Effector memory CD8-positive, alpha-beta T cell (primary cell): ENCODE measurements around the gene NAPA.
A peak's percentile ranks its signal among the peaks of the same experiment; 100 is the strongest.

Experiments
- ATAC-seq: fragments of 150-1000 bp; cut with Tn5 transposase; replicated peaks from 2 replicates; pipeline ENCODE4 v1.10.0; 2021; ENCODE audit warnings: mild to moderate bottlenecking, moderate library complexity
- DNase-seq, 3 experiments: peaks; one replicate each; pipeline ENCODE4 v3.0.0; 2021
- H3K27ac Mint-ChIP-seq, 2 donors: one replicate each; pipeline ENCODE4 v1.8.0; 2022; ENCODE audit warnings: mild to moderate bottlenecking in 2 of 2, mixed read lengths in 2 of 2, moderate library complexity in 2 of 2
- H3K27me3 Mint-ChIP-seq, 2 donors: one replicate each; pipeline ENCODE4 v1.8.0; 2022; ENCODE audit warnings: mixed read lengths in 2 of 2
- H3K36me3 Mint-ChIP-seq: one replicate; pipeline ENCODE4 v1.8.0; 2022; ENCODE audit warnings: mild to moderate bottlenecking, moderate library complexity, mixed read lengths; ENCODE audit not compliant: insufficient read depth
- H3K4me1 Mint-ChIP-seq, 2 donors: one replicate each; pipeline ENCODE4 v1.8.0; 2022; ENCODE audit warnings: low read depth in 2 of 2, mixed read lengths in 2 of 2
- H3K4me3 Mint-ChIP-seq, 2 donors: one replicate each; pipeline ENCODE4 v1.8.0; 2022; ENCODE audit warnings: mild to moderate bottlenecking in 2 of 2, mixed read lengths in 2 of 2, moderate library complexity in 2 of 2
- H3K9me3 Mint-ChIP-seq, 2 donors: one replicate each; pipeline ENCODE4 v1.8.0; 2022; ENCODE audit warnings: mixed read lengths in 2 of 2

Gene NAPA

DNA sequence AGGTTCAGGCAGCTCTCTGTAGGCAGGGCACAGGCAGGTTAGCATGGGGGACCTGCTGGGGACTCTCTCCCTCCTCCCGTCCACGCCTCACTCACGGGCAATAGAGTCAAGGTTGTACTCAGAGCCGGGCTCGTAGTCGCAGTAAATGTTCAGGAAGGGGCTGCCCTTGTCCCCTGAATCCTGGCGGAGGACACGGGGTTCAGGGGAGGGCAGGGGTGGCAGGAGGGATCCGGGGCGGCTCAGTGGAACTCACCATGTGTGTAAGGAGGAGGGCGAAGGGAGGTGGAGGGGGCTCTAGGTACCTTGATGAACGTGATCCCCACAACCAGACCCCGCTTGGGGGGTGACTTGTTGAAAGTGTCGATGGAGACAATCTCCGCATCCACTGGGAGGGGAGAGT is 31.7 kb downstream of the NAPA start:
- H3K4me3 Mint-ChIP-seq: peak overlapping the region; percentile 95
- no peak for DNase-seq
- ATAC-seq: no peak
- peaks cover 14 to 22% of the 10 kb centered on the region in 2 donors for H3K4me1 Mint-ChIP-seq
- H3K36me3 Mint-ChIP-seq: peaks cover 42% of the 10 kb centered on the region
- H3K27ac Mint-ChIP-seq: peak overlapping the region; percentile 98 to 99
- H3K27me3 Mint-ChIP-seq: no peaks in the 10 kb centered on the region
- H3K9me3 Mint-ChIP-seq: no peaks in the 10 kb centered on the region

DNA sequence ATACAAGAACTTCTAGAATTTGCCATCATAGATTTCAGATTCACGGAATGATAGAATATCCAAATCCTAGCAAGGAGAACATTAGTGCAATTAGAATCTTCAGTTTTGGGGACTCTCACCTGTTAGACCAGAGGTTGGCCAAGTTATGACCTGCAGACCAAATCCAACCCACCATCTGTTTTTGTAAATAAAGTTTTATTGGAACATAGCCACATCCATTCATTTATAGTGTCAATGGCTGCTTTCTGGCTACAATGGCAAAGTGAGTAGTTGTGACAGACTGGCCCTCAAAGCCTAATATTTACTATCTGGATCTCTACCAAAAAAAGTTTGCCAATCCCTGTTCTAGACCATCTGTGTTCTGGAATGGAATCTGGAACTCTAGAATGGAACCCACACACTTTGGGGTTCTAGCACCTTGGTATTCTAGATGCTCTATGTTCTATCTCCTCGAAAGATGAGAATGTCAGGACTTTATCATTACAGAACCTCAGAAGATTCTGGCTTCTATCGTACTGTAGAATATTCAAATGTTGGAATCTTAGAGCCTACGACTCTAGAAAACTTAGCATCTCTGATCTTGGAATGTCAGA is 33.3 kb downstream of the NAPA start:
- Mint-ChIP-seq H3K36me3 (peaks cover 27% of the 10 kb centered on the region), H3K9me3 (no peaks in the 10 kb centered on the region), H3K4me3 (no peak overlapping the region), H3K4me1 (peaks cover 14 to 20% of the 10 kb centered on the region in 2 donors), H3K27ac (no peak overlapping the region), H3K27me3 (no peaks in the 10 kb centered on the region)
- ATAC-seq (no peak), DNase-seq (no peak)

DNA sequence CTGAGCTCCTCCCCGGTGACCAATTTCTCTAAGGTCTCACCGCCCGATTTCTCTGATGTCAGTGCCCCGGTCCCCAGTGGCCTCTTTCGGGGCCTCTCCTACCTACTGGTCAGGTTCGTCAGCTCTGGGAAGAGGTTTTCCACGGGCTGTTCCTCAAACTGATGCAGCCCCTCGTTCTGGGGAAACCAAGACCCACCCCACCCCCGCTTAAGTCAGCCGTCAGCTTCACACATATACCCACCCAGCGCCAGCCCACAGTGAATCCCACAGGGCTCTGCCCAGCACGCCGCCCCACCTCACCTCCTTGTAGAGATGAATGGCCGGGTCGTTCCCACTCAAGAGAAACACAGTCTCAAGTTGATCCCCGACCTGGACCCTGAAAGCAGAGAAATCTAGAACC is 34.2 kb downstream of the NAPA start:
- H3K27ac Mint-ChIP-seq: no peak overlapping the region
- peaks cover 18% of the 10 kb centered on the region for H3K36me3 Mint-ChIP-seq
- no peaks in the 10 kb centered on the region for H3K9me3 Mint-ChIP-seq
- no peak for DNase-seq
- H3K4me1 Mint-ChIP-seq: peaks cover 14 to 20% of the 10 kb centered on the region in 2 donors
- ATAC-seq: no peak
- no peak overlapping the region for H3K4me3 Mint-ChIP-seq
- H3K27me3 Mint-ChIP-seq: no peaks in the 10 kb centered on the region

DNA sequence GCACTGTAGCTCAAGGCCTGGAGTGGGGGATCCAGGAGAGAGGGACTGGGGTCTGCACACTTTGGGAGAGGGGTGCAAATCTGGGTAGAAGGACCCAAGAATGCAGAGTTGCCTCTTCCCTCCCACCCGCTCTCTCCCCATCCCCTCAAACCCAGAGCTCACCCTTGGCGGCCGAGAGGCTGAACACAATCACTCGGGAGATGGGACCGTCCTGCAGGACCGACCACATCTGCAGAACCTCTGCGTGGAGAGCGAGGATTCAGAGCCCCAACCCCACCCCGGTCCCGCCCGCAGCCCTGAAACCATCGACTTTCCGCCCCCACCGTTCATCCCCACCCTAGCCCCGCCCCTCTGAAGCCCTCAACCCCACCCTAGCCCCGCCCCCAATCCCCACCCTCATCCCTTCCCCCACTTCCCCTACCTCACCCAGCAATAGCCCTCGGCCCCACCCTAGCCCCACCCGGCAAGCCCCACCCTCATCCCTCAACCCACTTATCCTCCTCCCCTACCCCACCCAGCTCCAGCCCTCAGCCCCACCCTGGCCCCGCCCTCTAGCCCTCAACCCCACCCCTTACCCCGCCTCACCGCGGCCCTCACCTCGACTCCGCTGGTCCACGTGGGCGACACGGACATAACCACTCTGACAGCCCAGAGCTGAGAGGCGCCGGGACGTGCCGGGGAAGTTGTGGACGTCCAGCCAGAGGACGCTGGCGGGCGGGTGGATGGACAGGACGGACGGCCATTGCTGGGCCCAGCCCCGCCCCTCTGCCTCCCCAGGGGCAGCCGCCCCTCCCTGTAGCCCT is 35.0 kb downstream of the NAPA start:
- no peak overlapping the region for H3K27ac Mint-ChIP-seq
- peaks cover 0 to 4% of the 10 kb centered on the region in 2 donors for H3K27me3 Mint-ChIP-seq
- H3K4me1 Mint-ChIP-seq: peaks cover 12 to 14% of the 10 kb centered on the region in 2 donors
- ATAC-seq: no peak
- no peak for DNase-seq
- peaks cover 14% of the 10 kb centered on the region for H3K36me3 Mint-ChIP-seq
- no peak overlapping the region for H3K4me3 Mint-ChIP-seq
- H3K9me3 Mint-ChIP-seq: no peaks in the 10 kb centered on the region

DNA sequence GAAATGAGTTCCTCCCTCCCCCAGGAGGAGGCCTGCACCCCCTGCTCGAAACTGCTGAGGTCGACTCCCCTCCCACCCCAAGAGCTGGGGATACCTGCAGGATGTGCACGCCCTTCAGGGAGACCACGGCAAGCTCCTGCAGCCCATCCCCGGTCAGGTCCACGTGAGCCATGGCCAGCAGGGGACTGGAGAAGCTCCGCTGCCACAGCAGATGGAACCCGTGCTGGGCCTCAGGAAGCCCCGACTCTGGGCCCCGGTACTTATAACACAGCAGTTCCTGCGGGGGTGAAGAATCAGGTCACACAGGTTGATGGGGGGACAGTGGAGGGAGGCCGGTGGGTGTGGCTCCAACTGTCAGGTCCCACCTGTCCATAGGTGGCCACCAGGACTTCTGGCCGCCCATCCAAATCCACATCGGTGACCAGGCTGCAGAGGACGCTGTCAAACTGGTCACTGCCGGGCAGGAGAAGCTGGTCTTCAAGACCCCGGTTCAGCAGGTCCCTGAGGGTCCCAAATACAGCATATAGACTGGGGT is 38.4 kb downstream of the NAPA start:
- ATAC-seq: no peak
- H3K4me3 Mint-ChIP-seq: no peak overlapping the region

DNA sequence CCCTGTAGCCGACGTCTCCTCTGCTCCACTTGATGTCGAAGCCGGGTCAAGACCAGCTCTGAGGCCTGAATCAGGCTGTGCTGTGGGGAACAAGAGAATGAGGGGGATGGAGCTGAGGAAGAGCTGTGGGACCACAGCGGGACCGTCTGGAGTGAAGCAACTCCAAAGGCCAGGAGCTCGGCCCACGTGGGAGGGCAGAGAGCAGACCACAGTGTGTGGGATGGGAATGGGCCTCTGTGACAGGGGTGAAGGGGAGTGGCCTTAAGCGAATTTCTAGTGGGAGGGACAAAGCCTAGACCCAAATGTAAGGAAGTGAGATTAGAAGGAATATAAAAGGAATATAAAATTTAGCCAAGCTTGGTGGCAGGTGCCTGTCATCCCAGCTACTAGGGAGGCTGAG is 39.4 kb downstream of the NAPA start:
- ATAC-seq: no peak
- peaks cover 2 to 11% of the 10 kb centered on the region in 2 donors for H3K4me1 Mint-ChIP-seq
- peaks cover 11% of the 10 kb centered on the region for H3K36me3 Mint-ChIP-seq
- peaks cover 25 to 46% of the 10 kb centered on the region in 2 donors for H3K27me3 Mint-ChIP-seq
- no peak overlapping the region for H3K4me3 Mint-ChIP-seq
- no peaks in the 10 kb centered on the region for H3K9me3 Mint-ChIP-seq
- DNase-seq: no peak
- H3K27ac Mint-ChIP-seq: no peak overlapping the region

More for the DNA sequence above, 38.4 kb downstream of the NAPA start:
- H3K36me3 Mint-ChIP-seq: peaks cover 8% of the 10 kb centered on the region
- H3K4me1 Mint-ChIP-seq: peaks cover 0 to 5% of the 10 kb centered on the region in 2 donors
- DNase-seq: no peak
- no peaks in the 10 kb centered on the region for H3K9me3 Mint-ChIP-seq
- peaks cover 15 to 35% of the 10 kb centered on the region in 2 donors for H3K27me3 Mint-ChIP-seq
- no peak overlapping the region for H3K27ac Mint-ChIP-seq

DNA sequence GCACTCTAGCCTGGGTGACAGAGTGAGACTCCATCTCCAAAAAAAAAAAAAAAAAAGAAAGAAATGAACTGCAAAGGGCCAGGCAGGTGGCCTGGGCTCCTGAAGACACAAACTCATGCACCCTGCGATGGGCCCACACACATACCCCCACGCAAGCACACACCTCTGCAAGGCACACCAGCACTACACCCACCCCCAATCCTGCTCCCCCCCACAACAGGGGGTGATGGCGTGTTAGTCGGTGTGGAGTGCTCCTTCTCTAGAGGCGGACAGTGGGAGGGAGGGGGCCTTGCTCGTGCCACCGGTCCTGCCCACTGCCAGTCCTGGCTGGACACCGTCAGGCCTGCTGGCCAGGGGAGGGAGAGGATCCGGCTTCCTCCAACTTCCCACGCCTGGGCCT is 41.5 kb downstream of the NAPA start:
- Mint-ChIP-seq H3K9me3 (no peaks in the 10 kb centered on the region), H3K27ac (no peak overlapping the region), H3K4me3 (no peak overlapping the region), H3K36me3 (peaks cover 11% of the 10 kb centered on the region), H3K27me3 (peaks cover 43 to 67% of the 10 kb centered on the region in 2 donors), H3K4me1 (peaks cover 4 to 16% of the 10 kb centered on the region in 2 donors)
- DNase-seq (no peak), ATAC-seq (no peak)

DNA sequence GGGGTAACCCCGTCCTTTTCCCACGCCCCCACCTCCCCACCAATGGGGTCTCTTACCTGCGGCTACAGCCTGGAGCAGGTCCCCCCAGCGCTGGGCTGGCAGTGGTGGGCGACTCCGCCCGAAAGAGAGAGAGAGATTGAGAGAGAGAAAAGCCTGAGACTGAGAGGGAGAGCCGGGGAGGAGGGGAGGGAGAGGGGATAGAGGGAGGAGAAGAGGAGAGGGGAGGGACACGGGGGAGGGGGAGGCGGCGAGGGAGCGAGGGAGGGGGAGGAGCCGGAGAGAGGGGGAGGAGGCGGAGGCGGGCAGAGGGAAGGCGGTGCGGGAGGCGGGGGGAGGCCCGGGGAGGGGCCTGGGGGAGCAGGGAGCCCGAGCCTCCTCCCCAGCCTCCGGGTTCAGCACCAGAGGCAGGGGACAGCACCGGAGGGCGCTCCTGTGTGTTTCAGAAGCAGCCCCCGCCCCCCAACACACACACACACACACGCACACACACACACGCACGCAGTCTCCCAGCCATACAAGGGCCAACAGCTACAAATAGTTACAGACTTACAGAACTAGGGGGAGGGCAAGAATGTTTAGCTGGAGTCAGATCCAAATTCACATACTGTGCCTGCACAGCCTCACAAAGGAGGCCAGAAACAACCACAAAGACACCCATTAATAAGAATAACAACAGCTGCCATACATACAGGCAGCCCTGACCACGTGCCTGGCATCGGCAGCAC is 43.0 kb downstream of the NAPA start, which contains the start of gene SLC8A2:
SLC8A2 (minus strand) TSS at position 161 of the 725 bp plus-strand sequence. CDS start 5,490 bp downstream, outside the sequence.
- Mint-ChIP-seq H3K27ac (peak within 1 kb of the TSS in 1 of 2 donors; percentile 9), H3K27me3 (peaks cover 51 to 80% of the 10 kb centered on the region in 2 donors), H3K4me1 (peaks cover 4 to 16% of the 10 kb centered on the region in 2 donors), H3K4me3 (peak within 1 kb of the TSS; percentile 24 to 54), H3K9me3 (no peaks in the 10 kb centered on the region), H3K36me3 (peaks cover 11% of the 10 kb centered on the region)
- DNase-seq (peak; percentile 47 to 50 (median 48)), ATAC-seq (peak; percentile 85)

DNA sequence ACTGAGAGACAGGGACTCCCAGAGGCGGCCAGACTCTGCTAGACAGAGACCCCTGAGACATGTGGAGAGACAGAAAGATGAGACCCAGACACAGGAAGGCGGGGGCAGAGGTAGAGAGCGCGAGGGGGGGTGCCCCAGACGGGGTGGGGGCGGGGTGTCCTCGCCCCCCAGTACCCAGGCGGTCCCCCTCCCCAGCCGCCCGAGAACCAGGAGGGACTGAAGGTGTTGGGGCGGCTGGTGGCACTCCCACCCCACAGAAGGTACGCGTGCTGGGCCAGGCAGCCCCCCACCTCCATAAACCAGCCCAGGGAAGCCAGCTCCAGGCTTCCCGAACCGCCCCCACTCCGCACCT is 43.5 kb downstream of the NAPA start:
- Mint-ChIP-seq H3K36me3 (peaks cover 11% of the 10 kb centered on the region), H3K4me1 (peaks cover 4 to 16% of the 10 kb centered on the region in 2 donors), H3K4me3 (peak overlapping the region; percentile 24 to 54), H3K27me3 (peaks cover 51 to 85% of the 10 kb centered on the region in 2 donors), H3K27ac (no peak overlapping the region), H3K9me3 (no peaks in the 10 kb centered on the region)
- no peak for ATAC-seq
- no peak for DNase-seq

DNA sequence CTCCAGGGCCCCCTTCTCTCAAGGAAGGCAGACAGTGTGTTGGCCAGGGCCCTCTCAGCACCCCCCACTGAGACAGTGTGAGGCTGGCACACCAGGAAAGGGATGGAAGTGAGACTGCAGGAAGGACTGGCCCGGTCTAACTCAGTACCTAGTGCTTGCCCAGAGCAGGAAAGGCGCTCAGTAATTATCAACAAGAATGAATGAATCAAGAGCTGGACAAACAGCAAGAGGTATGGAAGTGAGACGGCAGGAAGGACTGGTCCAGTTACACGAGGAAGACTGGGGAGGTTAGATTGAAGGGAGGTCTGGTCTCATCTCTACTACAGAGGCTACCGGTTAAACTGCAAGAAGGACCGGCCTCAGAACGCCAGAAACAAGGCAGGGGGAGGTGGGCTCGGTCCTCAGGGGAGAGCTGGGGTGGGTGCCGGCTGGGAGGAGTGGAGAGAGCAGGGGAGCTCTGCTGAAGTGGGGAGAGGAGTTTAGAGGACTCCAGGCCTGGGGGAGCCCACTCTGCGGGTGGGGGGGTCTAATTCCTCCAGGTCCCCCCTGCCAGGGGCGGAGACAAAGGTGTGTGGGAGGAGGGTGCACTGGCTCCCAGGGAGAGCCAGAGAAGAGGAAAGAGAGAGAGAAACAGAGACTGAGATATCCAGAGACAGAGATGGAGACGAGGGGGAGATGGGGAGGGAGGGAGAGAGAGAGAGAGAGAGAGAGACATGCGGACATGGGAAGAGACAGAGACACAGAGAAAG is 44.2 kb downstream of the NAPA start:
- H3K4me3 Mint-ChIP-seq: peak overlapping the region; percentile 24 to 28
- no peaks in the 10 kb centered on the region for H3K9me3 Mint-ChIP-seq
- no peak for DNase-seq
- H3K4me1 Mint-ChIP-seq: peaks cover 4 to 16% of the 10 kb centered on the region in 2 donors
- peak overlapping the region in 1 of 2 donors; percentile 9 for H3K27ac Mint-ChIP-seq
- H3K36me3 Mint-ChIP-seq: peaks cover 11% of the 10 kb centered on the region
- peaks cover 51 to 93% of the 10 kb centered on the region in 2 donors for H3K27me3 Mint-ChIP-seq
- no peak for ATAC-seq

DNA sequence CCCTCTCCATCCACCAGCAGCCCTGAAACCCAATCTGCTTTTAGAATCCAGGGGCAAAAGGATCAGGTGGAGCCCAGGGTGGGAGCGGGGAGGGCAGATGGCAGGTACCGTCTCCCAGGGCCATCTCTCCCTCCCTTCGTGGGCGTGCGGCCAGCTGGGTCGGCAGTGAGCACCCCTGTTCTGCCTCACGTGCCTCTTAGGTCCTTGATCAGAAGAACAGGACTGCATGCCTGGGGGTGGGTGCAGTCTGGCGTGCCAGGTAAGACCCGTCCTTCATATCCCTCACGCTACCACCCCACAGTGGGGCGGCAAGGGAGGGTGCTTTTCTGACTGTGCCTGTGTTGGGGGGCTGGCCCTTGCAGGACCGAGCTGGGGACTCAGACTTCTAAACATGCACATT is 45.1 kb downstream of the NAPA start:
- Mint-ChIP-seq H3K27me3 (peaks cover 53 to 96% of the 10 kb centered on the region in 2 donors), H3K4me1 (peaks cover 4 to 16% of the 10 kb centered on the region in 2 donors)

DNA sequence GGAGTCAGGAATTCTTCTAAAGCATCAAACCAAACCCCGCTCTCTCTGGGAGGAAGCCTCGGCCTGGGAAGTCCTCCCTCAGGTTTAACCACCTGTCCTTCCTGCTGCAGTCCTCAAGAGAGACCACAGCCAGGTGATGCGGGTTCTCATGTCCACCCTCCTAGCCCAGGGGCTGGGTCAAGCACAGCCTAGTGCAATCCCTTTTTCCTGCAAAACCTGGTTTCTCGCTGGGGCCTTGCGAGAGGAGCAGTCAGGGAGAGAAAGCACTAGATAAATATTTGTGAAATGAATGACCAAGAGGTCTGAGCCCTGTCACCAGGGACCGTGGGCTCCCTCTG is 45.5 kb downstream of the NAPA start:
- H3K9me3 Mint-ChIP-seq: no peaks in the 10 kb centered on the region
- no peak for DNase-seq
- H3K36me3 Mint-ChIP-seq: peaks cover 9% of the 10 kb centered on the region
- peaks cover 57 to 96% of the 10 kb centered on the region in 2 donors for H3K27me3 Mint-ChIP-seq
- H3K27ac Mint-ChIP-seq: no peak overlapping the region
- peaks cover 4 to 16% of the 10 kb centered on the region in 2 donors for H3K4me1 Mint-ChIP-seq
- ATAC-seq: no peak
- no peak overlapping the region for H3K4me3 Mint-ChIP-seq

More for the DNA sequence above, 45.1 kb downstream of the NAPA start:
- H3K36me3 Mint-ChIP-seq: peaks cover 9% of the 10 kb centered on the region
- no peaks in the 10 kb centered on the region for H3K9me3 Mint-ChIP-seq
- H3K4me3 Mint-ChIP-seq: no peak overlapping the region
- no peak for DNase-seq
- no peak overlapping the region for H3K27ac Mint-ChIP-seq
- no peak for ATAC-seq

DNA sequence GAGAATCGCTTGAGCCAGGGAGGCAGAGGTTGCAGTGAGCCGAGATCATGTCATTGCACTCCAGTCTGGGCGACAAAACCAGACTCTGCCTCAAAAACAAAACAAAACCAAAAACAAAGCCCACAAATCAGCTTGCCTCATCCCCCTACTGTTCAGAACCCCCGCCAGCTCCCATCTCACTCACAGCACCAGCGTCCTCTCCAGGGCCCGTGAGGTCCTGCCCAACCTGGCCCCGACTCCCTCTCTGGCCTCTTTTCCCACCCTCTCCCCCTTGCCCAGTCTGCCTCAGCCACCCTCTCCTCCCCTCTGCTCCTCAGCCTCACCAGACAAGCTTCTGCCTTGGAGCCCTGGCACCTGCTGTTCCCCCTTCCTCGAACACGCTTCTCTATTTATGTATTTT is 46.9 kb downstream of the NAPA start:
- H3K27ac Mint-ChIP-seq: no peak overlapping the region
- no peaks in the 10 kb centered on the region for H3K9me3 Mint-ChIP-seq
- ATAC-seq: no peak
- H3K36me3 Mint-ChIP-seq: peaks cover 6% of the 10 kb centered on the region
- peaks cover 53 to 89% of the 10 kb centered on the region in 2 donors for H3K27me3 Mint-ChIP-seq
- no peak for DNase-seq
- H3K4me3 Mint-ChIP-seq: no peak overlapping the region
- H3K4me1 Mint-ChIP-seq: peaks cover 4 to 16% of the 10 kb centered on the region in 2 donors
